ENCODE data around the gene ZNF407.

The ZNF407 gene

DNA sequence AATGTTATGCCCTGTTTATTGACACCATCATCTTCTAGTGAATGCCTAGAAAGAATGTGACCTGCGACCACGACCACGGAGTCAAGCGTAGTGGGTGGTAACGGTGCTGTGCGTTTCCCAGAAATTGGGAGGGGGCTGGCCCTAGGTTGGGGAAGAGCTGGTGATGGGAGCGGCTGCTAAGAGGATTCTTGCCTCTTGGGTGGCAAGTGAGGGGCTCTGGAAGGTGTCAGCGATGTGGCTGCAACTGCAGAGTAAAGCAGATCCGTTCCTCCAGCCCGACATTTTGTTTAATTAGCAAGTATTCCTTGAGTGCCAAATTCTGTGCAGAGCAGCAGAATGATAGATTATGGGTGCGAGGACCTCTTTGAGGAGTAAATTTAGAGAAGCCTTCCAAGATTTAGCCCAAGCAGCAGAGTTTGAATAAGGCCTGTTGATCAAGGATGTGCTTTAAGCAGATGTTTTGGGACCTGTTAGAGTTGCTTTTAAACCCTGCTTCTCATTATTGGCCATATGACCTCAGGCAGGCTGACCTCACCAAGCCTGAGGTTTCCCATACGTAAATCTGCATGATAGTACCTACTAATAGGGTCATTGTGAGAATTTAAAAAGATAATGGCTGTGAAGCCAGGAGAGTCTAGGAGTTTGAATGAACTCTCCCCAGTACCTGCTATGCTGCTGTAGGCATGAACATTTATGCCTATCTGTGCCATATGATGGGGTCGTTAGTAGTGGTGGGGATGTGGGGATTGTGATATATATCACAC, 323.6 kb downstream of the ZNF407 start:
- DNase-seq (ENCODE audit: low read depth in 2 of 3, low spot score in 2 of 3) = no peak

GRCh38 chr18:74926051-74926450, 328.4 kb downstream of the ZNF407 start:
- DNase-seq (ENCODE audit: low read depth in 2 of 3, low spot score in 2 of 3) = no peak

GRCh38 chr18:74928194-74928968, 330.7 kb downstream of the ZNF407 start:
- DNase-seq (ENCODE audit: low read depth in 2 of 3, low spot score in 2 of 3) = no peak

- no peak for DNase-seq (ENCODE audit: low read depth in 2 of 3, low spot score in 2 of 3)
Measured at GRCh38 chr18:74929110-74929509, 331.4 kb downstream of the ZNF407 start.

DNA sequence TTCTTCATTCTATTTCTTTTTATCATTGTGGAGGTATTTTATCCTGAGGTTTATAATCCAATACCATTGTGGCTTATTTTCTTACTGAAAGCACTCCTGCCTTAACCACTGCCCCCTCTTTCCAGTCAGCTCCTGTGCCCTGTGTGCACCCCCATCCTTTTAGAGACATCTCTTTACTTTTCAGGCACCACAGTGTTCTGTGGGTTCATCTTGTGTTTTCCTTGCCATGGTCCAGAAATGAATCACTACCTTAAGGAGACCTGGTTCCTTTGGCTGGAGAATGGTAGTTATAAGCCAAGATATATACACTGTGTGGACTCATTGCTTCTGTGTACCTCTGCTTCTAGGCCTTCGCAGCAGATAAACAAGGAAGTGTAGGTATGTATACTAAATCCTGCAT, 332.9 kb downstream of the ZNF407 start:
- DNase-seq (ENCODE audit: low read depth in 2 of 3, low spot score in 2 of 3) = no peak

DNA sequence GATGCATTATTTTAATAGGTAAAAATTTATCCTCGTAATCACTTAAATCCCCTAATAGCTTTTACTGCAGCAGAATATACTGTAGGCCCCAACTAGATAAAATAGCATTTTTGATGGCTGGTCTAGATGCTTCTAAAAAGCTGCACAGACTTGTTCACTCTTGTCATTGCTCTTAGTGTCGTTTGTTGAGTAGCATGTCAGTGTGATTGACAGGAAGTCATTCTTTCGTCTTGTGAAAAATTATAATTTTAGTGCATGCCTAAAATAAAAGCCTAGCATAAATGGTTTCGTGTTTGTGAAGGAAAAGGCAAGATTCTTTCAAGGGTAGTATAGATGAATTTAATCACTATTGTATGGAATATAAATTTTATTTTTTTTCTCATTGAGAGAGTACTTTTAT, 336.3 kb downstream of the ZNF407 start:
- no peak for DNase-seq (ENCODE audit: low read depth in 2 of 3, low spot score in 2 of 3)

DNA sequence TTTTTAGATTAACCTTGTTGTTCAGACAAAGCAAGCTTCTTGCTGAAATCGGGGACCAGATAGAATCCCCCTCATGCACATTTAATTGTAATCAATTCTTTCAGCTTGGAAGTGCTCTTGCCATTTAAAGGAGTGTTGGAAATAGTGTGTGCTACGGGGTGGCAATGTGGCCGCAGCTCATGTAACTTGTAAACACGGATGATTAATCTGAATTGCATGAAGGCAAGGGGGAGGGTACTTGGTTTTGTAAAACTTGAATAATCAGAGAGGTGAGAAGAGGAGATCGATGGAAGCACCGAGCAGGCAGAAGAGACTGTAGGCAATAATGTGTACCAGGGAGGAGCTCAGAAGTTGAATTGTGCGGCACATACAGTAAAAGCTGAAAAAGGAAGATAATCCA, 337.8 kb downstream of the ZNF407 start:
- DNase-seq (ENCODE audit: low read depth in 2 of 3, low spot score in 2 of 3) = no peak

DNA sequence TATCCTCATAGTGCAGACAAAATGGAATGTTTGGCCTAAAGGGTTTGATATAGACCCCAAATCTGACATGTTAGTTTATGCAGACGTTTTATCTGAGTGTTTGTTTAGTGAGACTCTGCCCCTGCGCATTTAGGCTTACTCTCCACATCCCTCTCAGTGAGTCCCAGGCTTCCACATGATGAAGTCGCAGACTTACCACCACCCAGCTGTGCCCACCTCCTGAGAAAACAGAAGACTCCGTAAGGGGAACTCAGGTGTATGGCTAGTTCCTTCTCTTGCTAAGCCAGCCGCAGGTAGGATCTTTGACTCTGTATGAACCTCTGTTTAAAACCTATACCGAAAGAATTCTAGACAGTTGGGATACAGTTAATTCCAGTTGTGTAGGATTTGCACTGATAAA, 338.7 kb downstream of the ZNF407 start:
- DNase-seq (ENCODE audit: low read depth in 2 of 3, low spot score in 2 of 3) = no peak

- DNase-seq (ENCODE audit: low read depth in 2 of 3, low spot score in 2 of 3) = no peak
Measured at GRCh38 chr18:74937291-74937690, 339.6 kb downstream of the ZNF407 start.

DNA sequence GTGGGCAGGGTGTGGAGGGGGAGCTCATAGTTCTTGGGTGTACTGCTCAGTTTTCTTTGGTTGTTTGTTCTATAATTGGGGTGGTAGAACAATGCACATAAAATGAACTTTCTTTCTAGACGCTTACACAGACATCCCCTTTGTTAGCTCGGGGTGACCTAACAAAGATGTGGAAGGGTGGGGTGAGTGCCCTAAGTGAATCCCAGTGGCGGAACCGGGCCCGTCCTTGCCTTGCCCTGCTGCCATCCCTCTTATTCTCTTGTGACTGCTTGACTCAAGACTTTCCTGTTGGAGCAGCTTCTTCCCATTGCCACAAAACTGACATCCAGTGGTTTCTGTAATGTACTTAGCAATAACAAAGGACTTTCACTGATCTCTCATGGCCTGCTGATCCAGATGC, 343.2 kb downstream of the ZNF407 start:
- no peak for DNase-seq (ENCODE audit: low read depth in 2 of 3, low spot score in 2 of 3)

DNA sequence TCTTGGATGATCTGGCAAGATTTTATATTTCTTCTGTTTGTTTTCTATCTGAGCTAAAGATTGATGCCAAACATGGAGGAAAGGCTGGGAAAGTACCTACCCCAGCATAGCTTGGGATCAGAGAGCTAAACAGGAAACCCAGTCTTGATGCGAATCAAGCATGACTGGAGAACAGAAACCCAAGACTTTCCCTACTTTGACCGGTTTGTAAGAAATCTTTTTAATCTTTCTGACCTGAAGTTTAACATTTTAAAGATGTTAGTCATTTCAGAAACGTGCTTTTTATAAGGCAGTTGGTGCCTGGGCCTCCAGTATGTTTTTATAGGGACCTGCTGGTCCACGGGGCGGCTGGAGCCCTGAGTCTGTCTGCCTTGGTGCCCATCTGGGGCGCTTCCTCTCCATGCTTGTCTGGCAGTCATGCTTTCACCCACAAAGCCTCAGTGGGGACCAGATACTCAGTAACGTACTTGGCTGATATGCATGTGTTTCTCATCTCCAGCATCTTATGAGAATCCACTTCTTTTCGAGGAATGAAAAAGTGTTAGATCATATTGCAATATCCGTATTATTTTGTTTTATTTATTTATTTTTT, 344.7 kb downstream of the ZNF407 start:
- DNase-seq (ENCODE audit: low read depth in 2 of 3, low spot score in 2 of 3) = no peak

GRCh38 chr18:74944676-74945075, 347.0 kb downstream of the ZNF407 start:
- no peak for DNase-seq (ENCODE audit: low read depth in 2 of 3, low spot score in 2 of 3)

- no peak for DNase-seq (ENCODE audit: low read depth in 2 of 3, low spot score in 2 of 3)
Measured at GRCh38 chr18:74945774-74946545, 348.3 kb downstream of the ZNF407 start.

DNA sequence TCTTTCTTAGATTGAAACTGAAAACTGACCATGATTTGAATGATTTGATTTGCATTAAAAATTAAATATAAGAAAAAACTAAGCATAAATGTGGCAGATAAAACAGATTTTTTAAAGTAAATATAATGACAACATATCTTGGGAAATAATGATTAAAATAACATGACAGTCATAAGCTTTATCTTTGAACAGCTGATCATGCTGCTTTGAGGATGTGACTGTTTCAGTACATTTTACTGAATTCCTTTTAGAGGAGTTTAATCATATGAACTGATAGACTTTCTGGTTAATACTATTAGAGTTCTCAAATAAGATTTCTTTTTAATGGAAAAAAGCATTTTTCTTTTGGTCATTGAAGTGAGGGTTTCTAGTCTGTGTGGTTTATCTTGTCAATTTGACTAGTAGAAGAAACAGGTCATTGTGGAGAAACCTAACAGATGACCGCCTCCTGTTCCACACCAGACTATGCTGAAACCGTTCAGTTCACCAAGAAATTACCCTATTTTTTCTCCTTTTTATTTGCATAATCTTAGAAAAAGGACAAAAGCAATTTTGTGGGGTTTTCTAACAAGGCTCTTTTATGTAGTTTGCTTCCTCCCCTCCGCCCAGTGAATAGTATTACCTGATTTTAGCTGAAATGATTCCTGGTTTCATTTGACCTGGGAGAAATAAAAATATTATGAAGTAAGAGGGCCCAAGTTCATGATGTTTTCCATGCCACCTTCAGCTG, 349.1 kb downstream of the ZNF407 start:
- DNase-seq (ENCODE audit: low read depth in 2 of 3, low spot score in 2 of 3) = no peak

DNA sequence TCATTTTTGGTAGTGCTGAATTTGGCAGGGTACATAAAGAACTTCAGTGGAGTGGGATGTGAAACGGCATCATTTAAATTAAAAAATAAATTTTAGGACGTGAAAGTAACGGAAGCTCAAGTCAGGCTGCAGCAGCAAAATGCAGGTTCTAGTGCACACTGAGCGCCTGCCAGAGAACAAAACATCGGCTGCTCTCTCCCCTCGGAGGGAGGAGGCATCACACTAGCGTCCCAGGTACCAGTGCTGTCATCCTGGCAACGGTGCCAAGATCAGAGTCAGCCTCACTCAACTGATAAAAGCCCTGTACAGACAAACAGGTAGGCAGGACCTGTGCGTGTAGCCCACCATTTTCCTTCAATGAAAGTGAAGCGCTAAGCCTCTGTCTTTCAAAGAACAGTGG, 349.7 kb downstream of the ZNF407 start:
- DNase-seq (ENCODE audit: low read depth in 2 of 3, low spot score in 2 of 3) = no peak

- DNase-seq (ENCODE audit: low read depth in 2 of 3, low spot score in 2 of 3) = no peak
Measured at GRCh38 chr18:74947875-74948274, 350.2 kb downstream of the ZNF407 start.

GRCh38 chr18:74949611-74950010, 351.9 kb downstream of the ZNF407 start:
- no peak for DNase-seq (ENCODE audit: low read depth in 2 of 3, low spot score in 2 of 3)

GRCh38 chr18:74950479-74950878, 352.8 kb downstream of the ZNF407 start:
- no peak for DNase-seq (ENCODE audit: low read depth in 2 of 3, low spot score in 2 of 3)

- DNase-seq (ENCODE audit: low read depth in 2 of 3, low spot score in 2 of 3) = no peak
Measured at GRCh38 chr18:74951165-74951760, 353.6 kb downstream of the ZNF407 start.

- no peak for DNase-seq (ENCODE audit: low read depth in 2 of 3, low spot score in 2 of 3)
Measured at GRCh38 chr18:74957588-74958224, 360.0 kb downstream of the ZNF407 start.

Data from activated CD8-positive, alpha-beta memory T cell treated with anti-CD3 and anti-CD28 coated beads for 48 hours (primary cell).